IPS-18a (cell line): ENCODE data around the gene PPARGC1A.

Experiments used
- H3K27ac ChIP-seq: one replicate; pipeline ENCODE4 v1.5.1; 2013; ENCODE audit warnings: low read length
- H3K27me3 ChIP-seq: one replicate; pipeline ENCODE4 v1.6.1; 2013; ENCODE audit warnings: mild to moderate bottlenecking, low read length; ENCODE audit not compliant: control insufficient read depth, insufficient read depth
- H3K36me3 ChIP-seq: one replicate; pipeline ENCODE4 v1.6.1; 2013; ENCODE audit warnings: low read depth, low read length; ENCODE audit not compliant: control insufficient read depth
- H3K4me1 ChIP-seq: one replicate; pipeline ENCODE4 v1.6.1; 2013; ENCODE audit warnings: low read depth, low read length; ENCODE audit not compliant: control insufficient read depth
- H3K4me3 ChIP-seq: one replicate; pipeline ENCODE4 v1.5.1; 2013; ENCODE audit warnings: low read length
- H3K9ac ChIP-seq: one replicate; pipeline ENCODE4 v1.6.1; 2013; ENCODE audit warnings: mild to moderate bottlenecking, low read length, moderate library complexity
- H3K9me3 ChIP-seq: one replicate; pipeline ENCODE4 v1.6.1; 2013; ENCODE audit warnings: low read depth, low read length; ENCODE audit not compliant: control insufficient read depth

Gene PPARGC1A

DNA sequence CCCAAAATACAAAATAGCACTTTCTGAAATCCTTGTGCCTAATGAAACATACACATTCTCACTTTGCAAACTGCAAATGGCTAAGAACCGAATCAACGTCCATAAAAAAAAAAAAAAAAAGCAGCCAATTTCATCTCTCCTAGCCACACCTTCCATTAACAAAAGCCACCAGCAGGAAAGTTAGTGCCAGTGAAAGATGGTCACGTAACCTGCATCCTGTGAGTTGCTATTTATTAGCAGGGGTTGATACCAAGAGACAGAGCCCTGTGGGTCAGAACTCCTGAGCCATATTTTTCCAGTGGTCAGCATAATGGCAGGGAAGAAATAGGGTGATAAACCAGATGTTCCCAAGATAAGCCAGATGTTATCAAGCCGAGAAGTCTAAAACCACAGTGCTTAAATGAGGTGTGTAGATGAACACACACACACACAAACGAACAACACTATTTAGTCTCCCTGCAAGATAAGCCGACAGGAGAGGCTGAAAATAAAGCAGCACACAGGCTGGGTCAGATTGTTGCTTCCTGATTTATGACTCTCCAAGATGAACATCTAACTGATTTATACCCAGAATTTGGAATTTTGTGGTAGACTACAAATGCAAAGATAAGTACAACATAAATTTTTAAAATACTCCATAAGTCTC, 11.5 kb downstream of the PPARGC1A start:
- Histone ChIP-seq H3K27ac (no peak overlapping the region), H3K4me3 (no peak overlapping the region), H3K4me1 (peaks cover 25% of the 10 kb centered on the region), H3K36me3 (no peaks in the 10 kb centered on the region), H3K9me3 (no peaks in the 10 kb centered on the region), H3K27me3 (no peaks in the 10 kb centered on the region), H3K9ac (no peak overlapping the region)

DNA sequence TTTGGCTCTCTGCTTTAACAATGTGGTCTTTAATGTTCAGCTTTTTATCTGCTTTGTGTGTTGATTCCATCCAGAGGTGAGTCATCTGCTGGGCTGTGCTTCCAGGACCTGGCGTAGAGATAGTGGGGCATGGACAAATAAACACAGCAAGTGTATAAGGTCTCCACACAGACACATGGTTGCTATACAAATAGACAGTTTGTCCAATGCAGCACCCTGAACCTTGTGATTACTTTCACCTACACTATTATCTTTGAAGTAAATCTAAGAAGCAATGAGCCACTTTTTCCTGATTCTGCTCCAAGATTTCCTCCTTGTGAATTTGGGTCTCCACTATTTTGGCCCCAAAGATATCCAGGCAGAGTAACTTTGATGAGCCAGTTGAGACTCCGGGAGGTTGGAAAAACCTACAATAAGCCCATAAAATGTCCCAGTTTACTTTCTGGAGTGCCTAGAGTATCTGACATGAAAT, 12.1 kb downstream of the PPARGC1A start:
- no peak overlapping the region for H3K9ac ChIP-seq
- no peaks in the 10 kb centered on the region for H3K27me3 ChIP-seq
- H3K4me1 ChIP-seq, result peaks cover 25% of the 10 kb centered on the region
- H3K4me3 ChIP-seq, result no peak overlapping the region
- H3K9me3 ChIP-seq, result no peaks in the 10 kb centered on the region
- no peaks in the 10 kb centered on the region for H3K36me3 ChIP-seq
- no peak overlapping the region for H3K27ac ChIP-seq

- H3K27ac ChIP-seq, result no peak overlapping the region
- peaks cover 24% of the 10 kb centered on the region for H3K4me1 ChIP-seq
- H3K36me3 ChIP-seq, result no peaks in the 10 kb centered on the region
- no peaks in the 10 kb centered on the region for H3K9me3 ChIP-seq
- H3K4me3 ChIP-seq, result no peak overlapping the region
- H3K9ac ChIP-seq, result no peak overlapping the region
- no peaks in the 10 kb centered on the region for H3K27me3 ChIP-seq
Observed at GRCh38 chr4:23876418-23877089, 13.3 kb downstream of the PPARGC1A start.

- Histone ChIP-seq H3K4me1 (peaks cover 15% of the 10 kb centered on the region), H3K27ac (no peak overlapping the region), H3K4me3 (no peak overlapping the region), H3K9ac (no peak overlapping the region), H3K9me3 (no peaks in the 10 kb centered on the region), H3K36me3 (no peaks in the 10 kb centered on the region), H3K27me3 (no peaks in the 10 kb centered on the region)
Observed at GRCh38 chr4:23875317-23875716, 14.5 kb downstream of the PPARGC1A start.

DNA sequence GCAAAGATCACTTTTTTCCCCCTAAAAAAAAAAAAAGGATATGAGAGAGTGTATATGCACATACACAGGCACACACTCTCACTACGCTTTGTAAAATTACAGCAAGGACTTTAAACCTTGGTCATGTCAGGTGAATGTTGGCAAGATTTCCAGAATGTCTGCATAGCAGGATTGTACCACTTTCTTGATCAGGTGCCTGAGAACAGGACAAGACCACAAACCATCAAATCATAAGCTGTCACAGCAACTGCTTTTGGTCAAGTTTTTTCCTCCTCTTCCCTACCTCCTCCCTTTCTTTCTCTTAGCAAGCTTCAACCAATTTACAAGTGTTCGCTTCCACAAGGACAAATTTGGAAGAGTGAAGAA, 15.3 kb downstream of the PPARGC1A start:
- Histone ChIP-seq H3K4me3 (no peak overlapping the region), H3K27ac (no peak overlapping the region), H3K27me3 (no peaks in the 10 kb centered on the region), H3K9ac (no peak overlapping the region), H3K36me3 (no peaks in the 10 kb centered on the region), H3K9me3 (no peaks in the 10 kb centered on the region), H3K4me1 (peaks cover 11% of the 10 kb centered on the region)

- H3K27me3 ChIP-seq, result no peaks in the 10 kb centered on the region
- H3K36me3 ChIP-seq, result no peaks in the 10 kb centered on the region
- no peak overlapping the region for H3K9ac ChIP-seq
- H3K27ac ChIP-seq, result no peak overlapping the region
- H3K9me3 ChIP-seq, result no peaks in the 10 kb centered on the region
- H3K4me3 ChIP-seq, result no peak overlapping the region
- H3K4me1 ChIP-seq, result peaks cover 6% of the 10 kb centered on the region
Observed at GRCh38 chr4:23873717-23874535, 15.9 kb downstream of the PPARGC1A start.

DNA sequence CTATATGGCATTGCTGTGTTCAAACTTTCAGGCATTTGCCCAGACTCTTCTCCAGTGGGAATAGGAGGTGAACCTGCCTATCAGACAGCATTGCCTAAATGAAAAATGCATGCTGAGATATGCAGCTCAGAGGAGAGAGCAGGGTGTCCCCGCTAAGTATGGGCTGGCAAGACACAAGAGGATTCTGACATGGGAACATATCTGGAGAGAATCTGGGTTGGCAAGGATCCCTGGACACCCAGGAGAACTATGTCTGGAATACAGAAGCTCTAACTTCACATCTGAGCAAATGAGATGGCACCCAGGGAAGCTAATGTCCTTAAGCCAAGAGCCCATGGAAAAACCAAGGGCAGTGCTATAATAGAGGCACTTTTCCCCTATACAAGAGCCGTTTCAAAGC, 18.4 kb downstream of the PPARGC1A start:
- Histone ChIP-seq H3K4me1 (no peaks in the 10 kb centered on the region), H3K27me3 (no peaks in the 10 kb centered on the region), H3K9ac (no peak overlapping the region), H3K4me3 (no peak overlapping the region), H3K27ac (no peak overlapping the region), H3K36me3 (no peaks in the 10 kb centered on the region), H3K9me3 (no peaks in the 10 kb centered on the region)

- Histone ChIP-seq H3K9ac (no peak overlapping the region), H3K27me3 (no peaks in the 10 kb centered on the region), H3K4me3 (no peak overlapping the region), H3K27ac (no peak overlapping the region), H3K4me1 (no peaks in the 10 kb centered on the region), H3K36me3 (no peaks in the 10 kb centered on the region), H3K9me3 (no peaks in the 10 kb centered on the region)
Observed at GRCh38 chr4:23866450-23867075, 23.3 kb downstream of the PPARGC1A start.

GRCh38 chr4:23861897-23862296, 27.9 kb downstream of the PPARGC1A start:
- H3K27me3 ChIP-seq, result no peaks in the 10 kb centered on the region
- H3K9me3 ChIP-seq, result no peaks in the 10 kb centered on the region
- no peak overlapping the region for H3K4me3 ChIP-seq
- no peak overlapping the region for H3K27ac ChIP-seq
- H3K36me3 ChIP-seq, result no peaks in the 10 kb centered on the region
- no peak overlapping the region for H3K9ac ChIP-seq
- no peaks in the 10 kb centered on the region for H3K4me1 ChIP-seq

DNA sequence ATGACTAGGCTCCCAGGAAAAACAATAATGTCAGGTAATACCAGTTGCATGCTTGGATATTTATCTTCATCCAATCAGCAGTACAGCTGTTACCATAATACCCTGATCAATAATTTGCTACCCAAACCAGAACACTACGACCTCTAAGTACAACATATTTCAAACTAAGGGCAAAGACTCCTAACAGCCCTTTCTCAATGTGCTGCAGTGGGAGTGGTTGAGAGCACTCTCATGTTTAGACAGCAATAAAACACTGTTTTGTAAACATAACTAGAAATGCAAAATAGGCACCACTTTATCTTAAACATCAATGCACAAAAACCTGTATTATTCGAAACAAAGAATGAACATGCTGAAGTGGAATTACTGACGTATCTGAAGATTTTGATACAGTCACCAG, 28.9 kb downstream of the PPARGC1A start:
- no peaks in the 10 kb centered on the region for H3K9me3 ChIP-seq
- H3K27me3 ChIP-seq, result no peaks in the 10 kb centered on the region
- H3K9ac ChIP-seq, result no peak overlapping the region
- H3K4me1 ChIP-seq, result no peaks in the 10 kb centered on the region
- no peak overlapping the region for H3K4me3 ChIP-seq
- H3K27ac ChIP-seq, result no peak overlapping the region
- no peaks in the 10 kb centered on the region for H3K36me3 ChIP-seq

GRCh38 chr4:23857367-23857959, 32.4 kb downstream of the PPARGC1A start:
- H3K9me3 ChIP-seq, result no peaks in the 10 kb centered on the region
- no peak overlapping the region for H3K9ac ChIP-seq
- no peaks in the 10 kb centered on the region for H3K36me3 ChIP-seq
- H3K27ac ChIP-seq, result no peak overlapping the region
- H3K27me3 ChIP-seq, result no peaks in the 10 kb centered on the region
- H3K4me3 ChIP-seq, result no peak overlapping the region
- H3K4me1 ChIP-seq, result peaks cover 2% of the 10 kb centered on the region
